ENCODE data around the gene ATP1B2.

The ATP1B2 gene

GRCh38 chr17:7636163-7636562, 14.6 kb upstream of the ATP1B2 start:
- DNase-seq, result no peak

- DNase-seq, result no peak
Observed at GRCh38 chr17:7640783-7641182, 9.9 kb upstream of the ATP1B2 start.

- peak in 2 of 6 experiments; percentile 19 to 20 for DNase-seq
Observed at GRCh38 chr17:7641635-7642034, 9.1 kb upstream of the ATP1B2 start.

GRCh38 chr17:7644775-7645174, 6.0 kb upstream of the ATP1B2 start:
- DNase-seq, result no peak

GRCh38 chr17:7646457-7646856, 4.3 kb upstream of the ATP1B2 start:
- no peak for DNase-seq

- DNase-seq, result no peak
Observed at GRCh38 chr17:7647018-7647417, 3.7 kb upstream of the ATP1B2 start.

GRCh38 chr17:7651097-7651664, 455 bp downstream of the ATP1B2 start:
- DNase-seq, result peak in 2 of 6 experiments; percentile 25 to 34

- no peak for DNase-seq
Observed at GRCh38 chr17:7651665-7652387, 1.1 kb downstream of the ATP1B2 start.

GRCh38 chr17:7652388-7653356, 1.9 kb downstream of the ATP1B2 start:
- no peak for DNase-seq

- no peak for DNase-seq
Observed at GRCh38 chr17:7654832-7655540, 4.3 kb downstream of the ATP1B2 start.

- DNase-seq, result no peak
Observed at GRCh38 chr17:7655541-7655840, 4.8 kb downstream of the ATP1B2 start.

- no peak for DNase-seq
Observed at GRCh38 chr17:7656958-7657609, 6.4 kb downstream of the ATP1B2 start.

- no peak for DNase-seq
Observed at GRCh38 chr17:7667656-7668406, 17.1 kb downstream of the ATP1B2 start.

- DNase-seq, result no peak
Observed at GRCh38 chr17:7668482-7668881, 17.8 kb downstream of the ATP1B2 start.

- DNase-seq, result peak in 4 of 6 experiments; percentile 4 to 20 (median 8)
Observed at GRCh38 chr17:7673239-7673638, 22.5 kb downstream of the ATP1B2 start.

GRCh38 chr17:7674934-7675333, 24.2 kb downstream of the ATP1B2 start:
- DNase-seq, result no peak

GRCh38 chr17:7676533-7676932, 25.8 kb downstream of the ATP1B2 start:
- no peak for DNase-seq

GRCh38 chr17:7677388-7678067, 26.8 kb downstream of the ATP1B2 start:
- DNase-seq, result no peak

- no peak for DNase-seq
Observed at GRCh38 chr17:7684851-7685532, 34.3 kb downstream of the ATP1B2 start.

GRCh38 chr17:7685533-7686221, 35.0 kb downstream of the ATP1B2 start:
- peak; percentile 77 to 99 (median 89) for DNase-seq
